ENCODE results near the gene SLC22A3. TPM values are rescaled to one million over a fixed set of nuclear protein-coding genes. Genes with fewer than 3 reads are reported as not detected.
"Not testable (repeated sequence)": the region's sequence is repeated elsewhere in the genome, so short reads cannot be mapped to it uniquely, and the experiment has no call there.

SLC22A3 gene
- total RNA-seq, 1 donor from 2014 or later, result 71.5 TPM

GRCh38 chr6:160442151-160442550, 94.0 kb downstream of the SLC22A3 start:
- no peak for DNase-seq (ENCODE audit: low spot score)

- no peak for DNase-seq (ENCODE audit: low spot score)
These were observed 97.0 kb downstream of the SLC22A3 start for GRCh38 chr6:160445130-160445529.

GRCh38 chr6:160447350-160447749, 99.2 kb downstream of the SLC22A3 start:
- no peak for DNase-seq (ENCODE audit: low spot score)

GRCh38 chr6:160449787-160450186, 101.6 kb downstream of the SLC22A3 start:
- not testable (repeated sequence) for DNase-seq (ENCODE audit: low spot score)

GRCh38 chr6:160450849-160451248, 102.7 kb downstream of the SLC22A3 start:
- DNase-seq (ENCODE audit: low spot score), result no peak

GRCh38 chr6:160454303-160454702, 106.1 kb downstream of the SLC22A3 start:
- no peak for DNase-seq (ENCODE audit: low spot score)

- no peak for DNase-seq (ENCODE audit: low spot score)
These were observed 106.9 kb downstream of the SLC22A3 start for GRCh38 chr6:160455081-160455480.

- peak; percentile 73 for DNase-seq (ENCODE audit: low spot score)
These were observed 107.5 kb downstream of the SLC22A3 start for GRCh38 chr6:160455541-160456213.

GRCh38 chr6:160456214-160456546, 108.0 kb downstream of the SLC22A3 start:
- DNase-seq (ENCODE audit: low spot score), result no peak

GRCh38 chr6:160457823-160458222, 109.6 kb downstream of the SLC22A3 start:
- DNase-seq (ENCODE audit: low spot score), result no peak

GRCh38 chr6:160461641-160462040, 113.5 kb downstream of the SLC22A3 start:
- DNase-seq (ENCODE audit: low spot score), result no peak

- no peak for DNase-seq (ENCODE audit: low spot score)
These were observed 113.9 kb downstream of the SLC22A3 start for GRCh38 chr6:160462116-160462515.

- no peak for DNase-seq (ENCODE audit: low spot score)
These were observed 114.5 kb downstream of the SLC22A3 start for GRCh38 chr6:160462551-160463109.

- DNase-seq (ENCODE audit: low spot score), result no peak
These were observed 116.6 kb downstream of the SLC22A3 start for GRCh38 chr6:160464744-160465143.

- not testable (repeated sequence) for DNase-seq (ENCODE audit: low spot score)
These were observed 119.2 kb downstream of the SLC22A3 start for GRCh38 chr6:160467261-160467871.

GRCh38 chr6:160469153-160469552, 121.0 kb downstream of the SLC22A3 start:
- no peak for DNase-seq (ENCODE audit: low spot score)

GRCh38 chr6:160476056-160476455, 127.9 kb downstream of the SLC22A3 start:
- not testable (repeated sequence) for DNase-seq (ENCODE audit: low spot score)

GRCh38 chr6:160477072-160477471, 128.9 kb downstream of the SLC22A3 start:
- not testable (repeated sequence) for DNase-seq (ENCODE audit: low spot score)

- DNase-seq (ENCODE audit: low spot score), result no peak
These were observed 129.7 kb downstream of the SLC22A3 start for GRCh38 chr6:160477901-160478300.

GRCh38 chr6:160487116-160487515, 138.9 kb downstream of the SLC22A3 start:
- no peak for DNase-seq (ENCODE audit: low spot score)

GRCh38 chr6:160489091-160489490, 140.9 kb downstream of the SLC22A3 start:
- DNase-seq (ENCODE audit: low spot score), result peak; percentile 0

- peak; percentile 38 for DNase-seq (ENCODE audit: low spot score)
These were observed 146.4 kb downstream of the SLC22A3 start for GRCh38 chr6:160494576-160494975.

- no peak for DNase-seq (ENCODE audit: low spot score)
These were observed 152.5 kb downstream of the SLC22A3 start for GRCh38 chr6:160500639-160501038.

Measured in umbilical cord (tissue), 2 donors.